ENCODE measurements around the gene ATP6AP1. TPM values are rescaled to one million over a fixed set of nuclear protein-coding genes. Genes with fewer than 3 reads are reported as not detected.

Gene ATP6AP1
- total and polyA plus RNA-seq, 2 of the 13 experiments (the other 11 are each of a cell fraction or from before 2014, with no cell fraction given): 56.7 to 110 TPM

- ATAC-seq (no peak), FAIRE-seq (no peak), DNase-seq (ENCODE audit: low spot score) (no peak)
- peaks cover 11% of the 10 kb centered on the region for H3K4me1 ChIP-seq (ENCODE audit: insufficient read depth, low read length)
- H3K9ac ChIP-seq (ENCODE audit: insufficient read depth, low read depth, low read length): no peak overlapping the region
- ChIA-PET CTCF (ENCODE audit: low intra/inter-chr PET ratio, low total read pairs) (no interaction called here), POLR2A (interaction anchor here (1.3 kb wide), 2 partner anchors 45 to 81 kb away, joined by 3 to 4 read pairs; partner anchors contain the start of gene SLC10A3)
- WGBS (ENCODE audit: low lambda C conversion rate): 97% methylated on average over 6 of the region's 16 CpGs
- no TSS peak for BruUV-seq (replicated peaks)
- no peaks in the 10 kb centered on the region for H3K9me3 ChIP-seq (ENCODE audit: low read length)
- H3K4me3 ChIP-seq (replicated peaks in 1 of 3; ENCODE audit: insufficient read depth in 1 of 3, low read depth in 2 of 3, low read length in 3 of 3): no peak overlapping the region
- H3K79me2 ChIP-seq (ENCODE audit: insufficient read depth, low read length): peaks cover 2% of the 10 kb centered on the region
- no peak overlapping the region for H2AFZ ChIP-seq (ENCODE audit: low read length)
- in situ Hi-C loops (cut with HindIII; ENCODE audit: extremely low pct_ligation_motif_present, low pct_unique_long_range_greater_than_20kb): no loop called here
- no peaks in the 10 kb centered on the region for H3K27me3 ChIP-seq (ENCODE audit: control insufficient read depth in 1 of 2, insufficient read depth in 2 of 2, low read length in 2 of 2)
- intact Hi-C loops (cut with micrococcal nuclease; ENCODE audit: unreplicated experiment): no loop called here
- TF ChIP-seq MEF2D (CRISPR knock-in tag; IDR thresholded peaks at IDR 0.05) (no peak), JARID2 (CRISPR knock-in tag; IDR thresholded peaks at IDR 0.05; ENCODE audit: insufficient replicate concordance) (no peak), IKZF5 (CRISPR knock-in tag; IDR thresholded peaks at IDR 0.05) (no peak), SIX4 (CRISPR knock-in tag; IDR thresholded peaks at IDR 0.05) (no peak), IKZF4 (CRISPR knock-in tag; IDR thresholded peaks at IDR 0.05; ENCODE audit: borderline replicate concordance, low read depth, not compliant biosample characterization) (no peak), AHDC1 (CRISPR knock-in tag; IDR thresholded peaks at IDR 0.05; ENCODE audit: borderline replicate concordance) (no peak), ZNF138 (CRISPR knock-in tag; IDR thresholded peaks at IDR 0.05; ENCODE audit: low read depth) (no peak), HOXA7 (CRISPR knock-in tag; IDR thresholded peaks at IDR 0.05) (no peak), TFDP2 (CRISPR knock-in tag; IDR thresholded peaks at IDR 0.05) (no peak), SRF (IDR thresholded peaks at IDR 0.05; ENCODE audit: low read depth, low read length) (no peak), ZNF121 (CRISPR knock-in tag; IDR thresholded peaks at IDR 0.05) (no peak)
- H4K20me1 ChIP-seq (ENCODE audit: insufficient read depth, low read length): no peaks in the 10 kb centered on the region
- H3K4me2 ChIP-seq (ENCODE audit: low read depth, low read length): no peak overlapping the region
- no peak overlapping the region for H3K27ac ChIP-seq (ENCODE audit: extremely low read length, insufficient read depth, low read length)
- H3K36me3 ChIP-seq (replicated peaks in 1 of 2; ENCODE audit: control insufficient read depth in 1 of 2, insufficient read depth in 2 of 2, low read length in 2 of 2): peaks cover 0 to 2% of the 10 kb centered on the region in 2 experiments; a peak in 2 of 5 replicates
These were observed 17.3 kb downstream of the ATP6AP1 start for GRCh38 chrX:154445776-154446175.
